IPS-18c (cell line): ENCODE data around the gene CYB5R2.

Experiments used
- H3K4me3 ChIP-seq: 2 replicates; pipeline ENCODE4 v1.7.0; 2013; ENCODE audit warnings: low read depth, mild to moderate bottlenecking, low read length, moderate library complexity; ENCODE audit not compliant: insufficient read depth
- H3K9me3 ChIP-seq: one replicate; pipeline ENCODE4 v1.6.1; 2013; ENCODE audit warnings: mild to moderate bottlenecking, low read length, moderate library complexity; ENCODE audit not compliant: control insufficient read depth, insufficient read depth

Gene CYB5R2

GRCh38 chr11:7672960-7673723 is at the start of gene CYB5R2:
Gene CYB5R2, minus strand, starts transcription at chr11:7673500. Its CDS starts 675 bp downstream, at chr11:7672825.
- Histone ChIP-seq H3K9me3 (no peaks in the 10 kb centered on the region), H3K4me3 (peak within 1 kb of the TSS; percentile 75)

- no peak overlapping the region for H3K4me3 ChIP-seq
- no peaks in the 10 kb centered on the region for H3K9me3 ChIP-seq
Observed at GRCh38 chr11:7714786-7715185, 41.5 kb upstream of the CYB5R2 start.

DNA sequence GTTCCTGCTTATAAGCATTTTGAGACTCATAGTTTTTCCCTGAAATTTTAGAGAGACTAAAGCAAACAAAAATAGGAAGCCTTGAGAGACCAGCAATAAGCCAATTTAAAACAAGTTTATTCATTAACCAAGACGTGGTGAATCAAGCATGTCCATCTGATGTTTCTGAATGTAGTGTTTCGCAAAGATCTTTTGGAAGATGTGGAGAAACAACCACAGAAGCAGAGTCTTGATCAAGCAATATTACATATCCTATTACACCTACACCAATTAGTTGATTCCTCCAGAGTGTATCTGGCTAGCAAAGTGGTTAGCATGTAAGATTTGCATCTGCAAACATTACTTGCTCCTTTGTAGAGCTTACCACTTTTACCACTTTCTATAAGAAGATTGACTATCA is 33.1 kb upstream of the CYB5R2 start, which contains the start of gene OVCH2:
OVCH2 (minus strand) TSS at position 101 of the 400 bp plus-strand sequence; CDS start at position 18, 83 bp downstream.
- Histone ChIP-seq H3K4me3 (no peak within 1 kb of the TSS), H3K9me3 (no peaks in the 10 kb centered on the region)

DNA sequence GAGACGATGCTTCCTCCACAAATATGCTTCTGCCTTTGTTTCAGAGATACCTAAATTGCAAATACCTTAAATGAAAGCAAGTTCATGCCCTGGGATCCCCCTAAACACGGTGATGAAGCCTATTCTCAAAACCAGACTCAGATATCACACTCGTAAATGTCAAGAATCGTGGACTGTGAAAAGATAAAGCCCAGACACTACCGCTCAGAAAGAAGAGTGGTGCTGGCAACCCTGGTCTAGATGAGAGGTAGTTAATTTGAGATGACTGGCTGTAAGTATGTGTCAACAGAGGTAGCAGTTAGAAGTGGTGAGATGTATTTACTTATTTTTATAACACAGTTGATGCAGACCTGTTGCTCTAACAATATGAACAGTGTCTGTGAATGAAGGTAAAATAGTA is 30.4 kb upstream of the CYB5R2 start:
- Histone ChIP-seq H3K4me3 (no peak overlapping the region), H3K9me3 (no peaks in the 10 kb centered on the region)

- Histone ChIP-seq H3K4me3 (no peak overlapping the region), H3K9me3 (no peaks in the 10 kb centered on the region)
Observed at GRCh38 chr11:7696424-7696823, 23.1 kb upstream of the CYB5R2 start.

DNA sequence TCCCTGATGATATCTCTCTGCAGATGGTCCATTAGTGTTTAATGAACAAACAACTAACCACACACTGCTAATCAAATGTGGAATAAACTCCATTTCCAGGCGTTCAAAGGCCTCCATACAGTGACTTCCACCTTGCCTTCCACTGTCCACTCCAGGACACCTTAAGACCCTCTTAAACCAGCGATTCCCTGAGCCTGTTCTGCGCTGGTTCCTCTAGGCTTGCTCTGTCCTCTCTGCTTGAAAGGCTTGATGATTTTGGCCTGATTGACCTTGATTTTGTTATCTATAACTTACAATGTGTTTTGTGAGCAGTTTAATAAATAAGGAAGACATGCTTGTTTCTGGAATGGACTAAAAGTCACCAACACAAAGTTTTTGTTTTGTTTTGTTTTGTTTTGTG is 20.9 kb upstream of the CYB5R2 start:
- Histone ChIP-seq H3K9me3 (no peaks in the 10 kb centered on the region), H3K4me3 (no peak overlapping the region)

DNA sequence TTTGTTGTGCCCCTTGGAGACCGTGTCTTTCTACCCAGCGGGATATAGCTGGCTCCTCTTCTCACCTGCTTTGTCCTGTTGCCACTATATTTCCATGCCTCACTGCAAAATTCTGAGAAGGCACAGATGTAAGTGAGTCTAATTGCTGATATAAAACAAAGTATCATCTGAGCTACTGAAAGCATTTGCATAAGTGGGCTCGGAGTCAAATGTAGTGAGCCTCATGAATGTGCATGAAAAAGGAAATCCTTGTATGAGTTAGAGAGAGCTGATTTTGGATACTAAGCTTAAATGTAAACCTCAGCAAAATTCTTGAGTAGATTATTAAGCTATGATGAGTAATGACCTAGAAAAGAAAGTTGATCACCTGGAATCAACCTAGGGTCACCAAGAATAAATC is 19.1 kb upstream of the CYB5R2 start:
- Histone ChIP-seq H3K9me3 (no peaks in the 10 kb centered on the region), H3K4me3 (no peak overlapping the region)

- no peaks in the 10 kb centered on the region for H3K9me3 ChIP-seq
- no peak overlapping the region for H3K4me3 ChIP-seq
Observed at GRCh38 chr11:7691759-7692350, 18.6 kb upstream of the CYB5R2 start.

DNA sequence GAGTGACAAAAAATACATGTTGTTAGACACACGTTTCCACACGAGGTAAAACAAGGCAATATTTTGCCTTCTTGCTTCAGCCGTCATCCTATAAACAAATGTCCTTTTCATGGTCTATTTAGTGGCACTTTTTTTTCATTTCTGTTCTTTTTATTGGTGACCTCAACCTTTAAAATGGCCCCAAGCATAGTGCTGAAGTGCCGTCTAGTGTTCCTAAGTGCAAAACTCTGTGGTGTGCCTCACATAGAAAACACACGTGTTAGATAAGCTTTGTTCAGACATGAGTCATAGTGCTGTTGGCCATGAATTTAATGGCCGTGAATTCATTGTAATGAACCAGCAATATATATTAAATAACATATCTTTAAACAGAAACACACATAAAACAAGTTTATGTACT is 17.3 kb upstream of the CYB5R2 start:
- H3K4me3 ChIP-seq: no peak overlapping the region
- no peaks in the 10 kb centered on the region for H3K9me3 ChIP-seq

GRCh38 chr11:7689239-7689638 is 15.9 kb upstream of the CYB5R2 start:
- no peaks in the 10 kb centered on the region for H3K9me3 ChIP-seq

GRCh38 chr11:7688238-7688826 is 15.0 kb upstream of the CYB5R2 start:
- H3K9me3 ChIP-seq: no peaks in the 10 kb centered on the region
- no peak overlapping the region for H3K4me3 ChIP-seq

More at GRCh38 chr11:7689239-7689638, 15.9 kb upstream of the CYB5R2 start:
- no peak overlapping the region for H3K4me3 ChIP-seq

DNA sequence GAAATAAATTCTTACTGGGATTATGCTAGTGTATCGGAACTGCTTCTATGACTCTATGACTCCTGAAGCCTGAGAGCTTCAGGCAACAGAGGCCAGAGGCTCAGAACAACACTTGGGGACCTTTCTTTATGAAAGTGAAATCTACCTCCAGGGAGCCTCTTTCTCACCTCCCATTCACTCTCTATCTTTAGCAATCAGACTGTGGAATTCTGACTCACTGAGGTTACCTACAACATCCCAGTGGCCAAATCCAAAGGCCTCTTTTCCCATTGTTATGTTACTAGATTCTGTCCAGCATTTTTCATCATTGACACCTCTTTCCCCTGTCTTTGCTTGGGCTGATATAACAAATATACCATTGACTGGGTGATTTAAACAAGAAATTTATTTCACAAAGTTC is 14.1 kb upstream of the CYB5R2 start:
- Histone ChIP-seq H3K4me3 (no peak overlapping the region), H3K9me3 (no peaks in the 10 kb centered on the region)

GRCh38 chr11:7686761-7687160 is 13.5 kb upstream of the CYB5R2 start:
- Histone ChIP-seq H3K4me3 (no peak overlapping the region), H3K9me3 (no peaks in the 10 kb centered on the region)

DNA sequence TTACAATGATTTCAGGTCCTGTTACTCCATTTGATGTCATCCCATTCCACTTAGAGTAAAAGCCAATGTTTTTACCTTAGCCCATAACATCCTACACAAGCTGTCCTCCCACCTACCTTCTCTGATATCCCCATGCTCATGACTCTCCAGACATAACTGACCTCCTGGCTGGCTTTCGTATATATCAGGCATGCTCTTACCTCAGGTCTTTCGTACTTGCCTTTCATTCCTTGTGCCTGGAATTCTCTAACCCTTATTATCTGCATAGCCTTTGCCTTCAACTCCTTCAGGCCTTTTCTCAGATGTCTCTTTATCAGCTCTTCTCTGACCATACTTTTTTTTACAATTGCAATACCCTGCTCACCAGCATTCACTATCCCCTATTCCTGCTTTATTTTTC is 10.3 kb upstream of the CYB5R2 start:
- H3K9me3 ChIP-seq: no peaks in the 10 kb centered on the region
- no peak overlapping the region for H3K4me3 ChIP-seq

DNA sequence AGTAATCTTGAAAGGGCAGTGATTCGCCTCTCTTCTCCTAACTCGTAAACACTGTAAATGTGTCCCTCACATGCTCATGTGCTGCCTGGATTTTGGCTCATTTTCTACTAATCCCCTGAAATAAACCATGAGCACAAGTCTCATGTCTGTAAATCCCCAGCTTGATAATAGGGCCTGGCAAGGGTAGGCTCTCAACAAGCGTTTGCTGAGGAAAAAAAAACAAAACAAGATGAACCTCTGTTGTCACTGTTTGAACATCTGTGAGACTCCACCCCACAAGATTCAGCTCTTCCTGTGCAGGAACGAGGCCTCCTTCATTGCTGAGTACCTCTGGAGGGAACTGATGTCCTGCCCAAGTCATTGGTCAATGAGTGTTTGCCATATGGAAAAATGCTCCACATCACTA is 4.5 kb upstream of the CYB5R2 start:
- Histone ChIP-seq H3K9me3 (no peaks in the 10 kb centered on the region), H3K4me3 (no peak overlapping the region)

DNA sequence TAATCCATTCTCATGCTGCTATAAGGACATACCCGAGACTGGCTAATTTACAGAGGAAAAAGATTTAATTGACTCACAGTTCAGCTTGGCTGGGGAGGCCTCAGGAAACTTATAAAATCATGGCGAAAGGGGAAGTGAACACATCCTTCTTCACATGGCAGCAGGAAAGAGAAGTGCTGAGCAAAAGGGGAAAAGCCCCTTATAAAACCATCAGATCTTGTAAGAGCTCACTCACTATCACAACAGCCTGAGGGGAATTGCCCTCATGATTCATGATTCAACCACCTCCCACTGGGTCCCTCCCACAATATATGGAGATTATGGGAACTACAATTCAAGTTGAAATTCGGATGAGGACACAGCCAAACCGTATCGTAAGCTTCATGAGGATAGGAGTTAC is 3.8 kb upstream of the CYB5R2 start:
- Histone ChIP-seq H3K4me3 (no peak overlapping the region), H3K9me3 (no peaks in the 10 kb centered on the region)

DNA sequence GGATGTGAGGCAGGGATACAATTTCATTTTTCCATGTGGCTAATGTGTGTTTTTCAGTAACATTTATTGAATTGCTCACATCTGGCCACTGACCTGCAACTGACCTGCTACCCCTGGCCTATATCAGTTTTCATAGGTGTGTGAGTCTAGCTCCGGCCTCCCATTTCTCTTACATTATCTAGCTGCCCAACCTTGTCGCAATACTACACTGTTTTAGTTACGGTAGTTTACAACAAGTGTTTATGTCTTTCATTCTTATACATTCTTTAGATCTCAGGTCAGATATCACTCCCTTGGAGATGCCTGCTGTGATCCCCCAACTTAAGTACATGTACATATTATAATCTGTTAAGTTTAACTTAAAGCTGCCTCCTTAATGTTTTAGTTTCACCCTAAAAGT is 2.3 kb upstream of the CYB5R2 start:
- Histone ChIP-seq H3K4me3 (no peak overlapping the region), H3K9me3 (no peaks in the 10 kb centered on the region)

GRCh38 chr11:7673724-7674434 is 579 bp upstream of the CYB5R2 start:
- Histone ChIP-seq H3K9me3 (no peaks in the 10 kb centered on the region), H3K4me3 (peak overlapping the region; percentile 75)
